WTC11 (cell line): ENCODE measurements around the gene REPIN1.

Experiments
- HMGXB4 ChIP-seq: sonication (generic); formaldehyde crosslinking; IDR thresholded peaks from 2 replicates; pipeline ENCODE4 v1.8.1; 2023; ENCODE audit warnings: mild to moderate bottlenecking, moderate library complexity, missing genetic modification reagents
- TF ChIP-seq, protein P1 (sequence below): sonication (generic); formaldehyde crosslinking; IDR thresholded peaks from 2 replicates; pipeline ENCODE4 v1.8.0; 2023; ENCODE audit warnings: missing genetic modification reagents

- TF ChIP-seq HMGXB4 (CRISPR knock-in tag) = no peak
- TF ChIP-seq, protein P1, sequence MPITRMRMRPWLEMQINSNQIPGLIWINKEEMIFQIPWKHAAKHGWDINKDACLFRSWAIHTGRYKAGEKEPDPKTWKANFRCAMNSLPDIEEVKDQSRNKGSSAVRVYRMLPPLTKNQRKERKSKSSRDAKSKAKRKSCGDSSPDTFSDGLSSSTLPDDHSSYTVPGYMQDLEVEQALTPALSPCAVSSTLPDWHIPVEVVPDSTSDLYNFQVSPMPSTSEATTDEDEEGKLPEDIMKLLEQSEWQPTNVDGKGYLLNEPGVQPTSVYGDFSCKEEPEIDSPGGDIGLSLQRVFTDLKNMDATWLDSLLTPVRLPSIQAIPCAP (CRISPR knock-in tag) = no peak
These were observed 53.2 kb downstream of the REPIN1 start for GRCh38 chr7:150421831-150422230.
